Neural cell (in vitro differentiated cells): ENCODE measurements around the gene STAT4. TPM values are rescaled to one million over a fixed set of nuclear protein-coding genes. Genes with fewer than 3 reads are reported as not detected.

Experiments used
- H2AFZ ChIP-seq: fragments of 200-600, 300-800 bp; sonication (generic), shearing (Covaris generic); 2 replicates; pipeline ENCODE4 v1.6.0; 2014; ENCODE audit warnings: low read depth, mild to moderate bottlenecking, antibody characterized with exemption, low read length, moderate library complexity
- H3F3A ChIP-seq: fragments of 200-600 bp; shearing (Covaris generic); 2 replicates; pipeline ENCODE4 v1.6.1; 2016; ENCODE audit warnings: mild to moderate bottlenecking, moderate library complexity, mixed read lengths, antibody characterized with exemption, low read length; ENCODE audit not compliant: insufficient read depth, poor library complexity, severe bottlenecking
- H3K27ac ChIP-seq: fragments of 200-600, 300-800 bp; sonication (generic), shearing (Covaris generic); 2 replicates; pipeline ENCODE4 v1.5.1; 2014; ENCODE audit warnings: mild to moderate bottlenecking, low read length, moderate library complexity
- H3K27me3 ChIP-seq: fragments of 300-800, 200-600 bp; sonication (generic), shearing (Covaris generic); 2 replicates; pipeline ENCODE4 v1.6.0; 2014; ENCODE audit warnings: mild to moderate bottlenecking, low read depth, low read length, moderate library complexity; ENCODE audit not compliant: insufficient read depth
- H3K36me3 ChIP-seq: fragments of 300-800, 200-600 bp; sonication (generic), shearing (Covaris generic); 2 replicates; pipeline ENCODE4 v1.5.1; 2014; ENCODE audit warnings: mild to moderate bottlenecking, antibody characterized with exemption, low read length, moderate library complexity; ENCODE audit not compliant: insufficient read depth
- H3K4me2 ChIP-seq: fragments of 300-800, 200-600 bp; sonication (generic), shearing (Covaris generic); 2 replicates; pipeline ENCODE4 v1.6.0; 2014; ENCODE audit warnings: mild to moderate bottlenecking, low read length
- H3K4me3 ChIP-seq: fragments of 300-800, 200-600 bp; sonication (generic), shearing (Covaris generic); 2 replicates; pipeline ENCODE4 v1.5.1; 2014; ENCODE audit warnings: mild to moderate bottlenecking, low read length, moderate library complexity
- H3K79me2 ChIP-seq: fragments of 200-600 bp; shearing (Covaris generic); replicated peaks from 2 replicates; pipeline ENCODE4 v1.6.0; 2014; ENCODE audit warnings: mild to moderate bottlenecking, low read length, moderate library complexity; ENCODE audit not compliant: insufficient read depth
- H3K9ac ChIP-seq: fragments of 300-800, 200-600 bp; sonication (generic), shearing (Covaris generic); 2 replicates; pipeline ENCODE4 v1.6.1; 2016; ENCODE audit warnings: mild to moderate bottlenecking, low read length, mixed read lengths
- H3K9me2 ChIP-seq: fragments of 200-600 bp; shearing (Covaris generic); 2 replicates; pipeline ENCODE4 v1.6.1; 2016; ENCODE audit warnings: mild to moderate bottlenecking, low read length, mixed read lengths; ENCODE audit not compliant: insufficient read depth
- H3K9me3 ChIP-seq: fragments of 200-600, 300-800 bp; sonication (generic), shearing (Covaris generic); 2 replicates; pipeline ENCODE4 v1.6.1; 2016; ENCODE audit warnings: mild to moderate bottlenecking, mixed run types, low read length, moderate library complexity, mixed read lengths
- H4K20me1 ChIP-seq: fragments of 200-600 bp; shearing (Covaris generic); 2 replicates; pipeline ENCODE4 v1.6.1; 2016; ENCODE audit warnings: mild to moderate bottlenecking, mixed run types; ENCODE audit not compliant: insufficient read depth
- CTCF ChIP-seq: fragments of 450-650 bp; IDR thresholded peaks from 2 replicates; pipeline ENCODE4 v1.5.1; 2014; ENCODE audit warnings: antibody characterized with exemption, mild to moderate bottlenecking, moderate library complexity; ENCODE audit not compliant: poor library complexity, severe bottlenecking
- MXI1 ChIP-seq: fragments of 450-650 bp; conservative IDR thresholded peaks from 2 replicates; pipeline ENCODE4 v1.6.1; 2014; ENCODE audit warnings: antibody characterized with exemption, mild to moderate bottlenecking; ENCODE audit not compliant: poor library complexity, severe bottlenecking
- POLR2AphosphoS5 ChIP-seq: IDR thresholded peaks from 2 replicates; pipeline ENCODE4 v1.6.1; 2012
- RAD21 ChIP-seq: fragments of 450-650 bp; conservative IDR thresholded peaks from 2 replicates; pipeline ENCODE4 v1.6.1; 2014; ENCODE audit warnings: antibody characterized with exemption, mild to moderate bottlenecking, moderate library complexity
- REST ChIP-seq: IDR thresholded peaks from 2 replicates; pipeline ENCODE4 v1.6.1; 2012; ENCODE audit warnings: borderline replicate concordance
- TAF1 ChIP-seq: IDR thresholded peaks from 2 replicates; pipeline ENCODE4 v1.6.1; 2012; ENCODE audit warnings: low read depth
- polyA plus RNA-seq: library from polyadenylated mRNA; depleted of rRNA; stranded (reverse); fragments of >200 nt; gene quantifications from 2 replicates; pipeline ENCODE4 v1.2.3, GENCODE V29; 2014

Gene STAT4
- polyA plus RNA-seq, 1 donor from 2014 or later = 3.7 TPM

DNA sequence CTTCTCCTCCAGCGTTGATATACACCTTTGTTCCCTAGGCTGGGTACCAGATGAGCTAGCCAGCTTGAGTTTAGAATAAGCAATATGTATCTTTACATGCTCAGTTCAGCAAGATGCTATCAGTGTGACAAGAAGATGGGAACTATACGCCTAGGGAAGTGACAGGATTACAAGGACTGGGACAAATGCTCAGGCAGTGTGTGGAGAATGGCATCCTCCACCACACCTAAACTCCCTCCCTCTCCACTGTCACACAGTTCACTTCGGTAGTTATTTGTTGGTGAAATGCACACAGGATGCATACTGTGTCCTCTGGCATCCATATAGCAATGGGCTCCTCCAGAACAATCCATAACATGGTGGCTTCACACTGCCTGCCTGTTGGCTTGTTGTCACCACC lies 144.5 kb downstream of the STAT4 start:
- H3K36me3 ChIP-seq = no peaks in the 10 kb centered on the region
- TF ChIP-seq CTCF (no peak), TAF1 (no peak), MXI1 (no peak), POLR2AphosphoS5 (no peak)

GRCh38 chr2:191003405-191004309 lies 147.1 kb downstream of the STAT4 start:
- Histone ChIP-seq H3K9me3 (no peaks in the 10 kb centered on the region), H3K9me2 (no peaks in the 10 kb centered on the region), H3F3A (no peaks in the 10 kb centered on the region), H3K4me2 (no peak overlapping the region), H3K27ac (no peak overlapping the region), H3K4me3 (no peak overlapping the region), H3K36me3 (peaks cover 5% of the 10 kb centered on the region), H4K20me1 (no peaks in the 10 kb centered on the region), H3K27me3 (no peaks in the 10 kb centered on the region), H3K79me2 (no peaks in the 10 kb centered on the region), H2AFZ (no peak overlapping the region), H3K9ac (no peak overlapping the region)
- TF ChIP-seq REST (no peak), CTCF (no peak), RAD21 (no peak), MXI1 (no peak)

More for the DNA sequence above, 144.5 kb downstream of the STAT4 start:
- H3K9ac ChIP-seq = no peak overlapping the region
- H4K20me1 ChIP-seq = no peaks in the 10 kb centered on the region
- no peak overlapping the region for H3K4me2 ChIP-seq
- H3K79me2 ChIP-seq = no peaks in the 10 kb centered on the region
- H3K9me3 ChIP-seq = no peaks in the 10 kb centered on the region
- no peaks in the 10 kb centered on the region for H3K27me3 ChIP-seq
- H3F3A ChIP-seq = no peaks in the 10 kb centered on the region
- no peak overlapping the region for H2AFZ ChIP-seq
- H3K27ac ChIP-seq = no peak overlapping the region
- no peaks in the 10 kb centered on the region for H3K9me2 ChIP-seq
- no peak overlapping the region for H3K4me3 ChIP-seq
